K562 (cell line): ENCODE data around the gene SRBD1. TPM values are rescaled to one million over a fixed set of nuclear protein-coding genes. Genes with fewer than 3 reads are reported as not detected.

Experiments
- ATAC-seq: fragments of 200-7000 bp; cut with Tn5 transposase; 3 replicates; pipeline ENCODE4 v1.9.1; 2020; ENCODE audit warnings: moderate library complexity
- BruUV-seq: library from RNA; stranded (reverse); fragments of 400-500 nt; replicated peaks from 2 replicates; lab custom pipeline; 2021; lab: Mats Ljungman, UMichigan
- CTCF ChIA-PET: fragments of 300-600 bp; formaldehyde crosslinking; extraction: SDS; loops from one replicate; lab custom pipeline; 2021; ENCODE audit warnings: low intra/inter-chr PET ratio; lab: Yijun Ruan, JAX
- POLR2A ChIA-PET: fragments of 300-600, 350-650 bp; sonication (Branson Sonifier 250); formaldehyde crosslinking; extraction: SDS; loops from one replicate; lab custom pipeline; 2021; ENCODE audit warnings: antibody characterized with exemption, inconsistent platforms; lab: Yijun Ruan, JAX
- DNase-seq, 4 experiments: peaks; one replicate each; pipeline versions ENCODE4 v3.0.0 to v3.0.0-alpha.2; 2011 to 2018; ENCODE audit warnings: low spot score in 3 of 4, mixed read lengths in 3 of 4; ENCODE audit errors: extremely low read depth in 1 of 4
- FAIRE-seq: peaks from 2 replicates; lab custom pipeline; 2011; peaks lifted over from hg19 to GRCh38; lab: Jason Lieb, UNC
- H2AFZ ChIP-seq: 2 replicates; pipeline ENCODE4 v1.6.0; 2011; ENCODE audit warnings: low read depth, low read length, control low read depth, inconsistent platforms
- H3K27ac ChIP-seq: fragments of 200-600 bp; 3 replicates; pipeline ENCODE4 v1.8.0; 2011; ENCODE audit warnings: low read depth, mild to moderate bottlenecking, control low read depth, inconsistent platforms, low read length, moderate library complexity, mixed read lengths; ENCODE audit errors: extremely low read depth
- H3K27me3 ChIP-seq, 2 experiments: fragments of 300-600 bp in 1 of 2; 2 replicates in 1 of 2; 3 replicates in 1 of 2; pipeline versions ENCODE4 v1.6.0 to v1.8.0; 2011; ENCODE audit warnings: inconsistent platforms in 2 of 2, low read length in 2 of 2, mild to moderate bottlenecking in 1 of 2, mixed read lengths in 1 of 2, moderate library complexity in 1 of 2; ENCODE audit not compliant: control insufficient read depth in 2 of 2, insufficient read depth in 2 of 2
- H3K36me3 ChIP-seq: fragments of 300-600 bp; 3 replicates; pipeline ENCODE4 v1.8.0; 2011; ENCODE audit warnings: mild to moderate bottlenecking, low read length, inconsistent platforms; ENCODE audit not compliant: control insufficient read depth, insufficient read depth
- H3K4me1 ChIP-seq, 2 experiments: fragments of 200-600 bp in 1 of 2; replicated peaks in 1 of 2; 2 replicates in 1 of 2; 3 replicates in 1 of 2; pipeline versions ENCODE4 v1.5.1 to v1.8.0; 2011; ENCODE audit warnings: inconsistent platforms in 2 of 2, low read length in 2 of 2, mild to moderate bottlenecking in 1 of 2, mixed read lengths in 1 of 2, moderate library complexity in 1 of 2; ENCODE audit not compliant: control insufficient read depth in 2 of 2, insufficient read depth in 2 of 2
- H3K4me2 ChIP-seq: 2 replicates; pipeline ENCODE4 v1.6.1; 2011; ENCODE audit warnings: low read length, control low read depth, inconsistent platforms, mixed read lengths; ENCODE audit not compliant: insufficient read depth
- H3K4me3 ChIP-seq: fragments of 200-600 bp; sonication (generic), shearing (Covaris generic); 2 replicates; pipeline ENCODE4 v1.5.1; 2016; ENCODE audit warnings: control low read depth, inconsistent platforms
- H3K79me2 ChIP-seq: fragments of 200-600 bp; 3 replicates; pipeline ENCODE4 v1.8.0; 2011; ENCODE audit warnings: low read length, inconsistent platforms; ENCODE audit not compliant: control insufficient read depth, insufficient read depth
- H3K9ac ChIP-seq, 2 experiments: 2 replicates each; pipeline versions ENCODE4 v1.6.0 to v1.6.1; 2011; ENCODE audit warnings: low read depth in 2 of 2, low read length in 2 of 2, control low read depth in 1 of 2, inconsistent platforms in 1 of 2, mild to moderate bottlenecking in 1 of 2, mixed read lengths in 1 of 2; ENCODE audit not compliant: insufficient read depth in 1 of 2
- H3K9me1 ChIP-seq: one replicate; pipeline ENCODE4 v1.6.0; 2011; ENCODE audit warnings: inconsistent platforms, mild to moderate bottlenecking, low read length, moderate library complexity; ENCODE audit not compliant: control insufficient read depth, insufficient read depth
- H3K9me3 ChIP-seq: replicated peaks from 2 replicates; pipeline ENCODE4 v1.5.1; 2011; ENCODE audit warnings: low read depth, low read length, inconsistent platforms; ENCODE audit not compliant: control insufficient read depth, insufficient read depth
- H4K20me1 ChIP-seq: replicated peaks from 2 replicates; pipeline ENCODE4 v1.6.1; 2011; ENCODE audit warnings: low read length, inconsistent platforms, mixed read lengths; ENCODE audit not compliant: control insufficient read depth, insufficient read depth
- BDP1 ChIP-seq: IDR thresholded peaks from 3 replicates; pipeline ENCODE4 v1.6.1; 2011; ENCODE audit not compliant: insufficient read length, insufficient read depth
- CCNT2 ChIP-seq: IDR thresholded peaks from 2 replicates; pipeline ENCODE4 v1.6.1; 2011; ENCODE audit warnings: borderline replicate concordance, low read depth, mild to moderate bottlenecking, moderate library complexity, mixed read lengths, low read length; ENCODE audit not compliant: insufficient read length; ENCODE audit errors: extremely low read depth
- CHD2 ChIP-seq: IDR thresholded peaks from 2 replicates; pipeline ENCODE4 v1.6.1; 2011; ENCODE audit warnings: low read depth, low read length
- CTBP1 ChIP-seq: fragments of 450-650 bp; IDR thresholded peaks from 2 replicates; pipeline ENCODE4 v1.6.1; 2016; ENCODE audit warnings: borderline replicate concordance
- HDAC6 ChIP-seq: IDR thresholded peaks from 2 replicates; pipeline ENCODE4 v1.6.1; 2012; ENCODE audit warnings: low read depth, mild to moderate bottlenecking, control low read depth, inconsistent platforms, low read length, moderate library complexity
- WGBS: fragments of 100-300 bp; shearing (Covaris generic); methylation state at CpG from one replicate; pipeline ENCODE4 v1.1.6; 2016; ENCODE audit warnings: low coverage, mixed read lengths; ENCODE audit not compliant: insufficient coverage; ENCODE audit errors: missing lambda C conversion rate; 5-methylcytosine and 5-hydroxymethylcytosine counted together
- in situ Hi-C: fragments of 300-500 bp; cut with MboI; formaldehyde crosslinking; loops from 4 replicates; pipeline ENCODE4 v1.15.0; 2018; ENCODE audit warnings: inconsistent platforms, mixed read lengths
- intact Hi-C: fragments of 100-400 bp; cut with micrococcal nuclease; formaldehyde crosslinking; loops from 2 replicates; pipeline ENCODE4 v1.14.2; 2022
- polyA plus RNA-seq, 8 experiments: library from polyadenylated mRNA; depleted of rRNA in 4 of 8; stranded (reverse) in 5 of 8; unstranded in 3 of 8; fragments of >200 nt; fragmentation: Nextera tagmentation in 2 of 8; fragmentation: Illumina TruSeq in 1 of 8; extraction: Ambion mirVana in 2 of 8; extraction: Trizol in 1 of 8; gene quantifications; 2 replicates each; pipeline versions ENCODE4 v1.2.1 to v1.2.3, GENCODE V29; 2011 to 2014; ENCODE audit warnings: inconsistent platforms in 1 of 8, missing spikeins in 1 of 8
- total RNA-seq, 7 experiments: library from RNA; depleted of rRNA in 6 of 7; stranded (reverse); fragments of >200 nt in 6 of 7; fragmentation: Illumina TruSeq in 2 of 7; extraction: Trizol in 2 of 7; gene quantifications; 2 replicates each; pipeline versions ENCODE4 v1.2.1 to v1.2.3, GENCODE V29; 2011 to 2021; ENCODE audit warnings: low replicate concordance in 1 of 7
- TF ChIP-seq, protein P1 (sequence below), 2 experiments: fragments of 450-650 bp in 1 of 2; sonication (generic) in 1 of 2; formaldehyde crosslinking in 1 of 2; IDR thresholded peaks; 2 replicates each; pipeline versions ENCODE4 v1.7.1 to v1.9.0; 2016 to 2022; ENCODE audit warnings: inconsistent platforms in 1 of 2, mild to moderate bottlenecking in 1 of 2, missing genetic modification reagents in 1 of 2
- TF ChIP-seq, protein P2 (sequence below): fragments of 250-450 bp; sonication (Bioruptor Pico); IDR thresholded peaks from 2 replicates; pipeline ENCODE4 v1.4.0; 2020; ENCODE audit warnings: mild to moderate bottlenecking

SRBD1 gene
- total and polyA plus RNA-seq, 9 of the 15 experiments (the other 6 are each of a cell fraction or from before 2014, with no cell fraction given) = 6.9 to 23.2 (median 14.7) TPM

DNA sequence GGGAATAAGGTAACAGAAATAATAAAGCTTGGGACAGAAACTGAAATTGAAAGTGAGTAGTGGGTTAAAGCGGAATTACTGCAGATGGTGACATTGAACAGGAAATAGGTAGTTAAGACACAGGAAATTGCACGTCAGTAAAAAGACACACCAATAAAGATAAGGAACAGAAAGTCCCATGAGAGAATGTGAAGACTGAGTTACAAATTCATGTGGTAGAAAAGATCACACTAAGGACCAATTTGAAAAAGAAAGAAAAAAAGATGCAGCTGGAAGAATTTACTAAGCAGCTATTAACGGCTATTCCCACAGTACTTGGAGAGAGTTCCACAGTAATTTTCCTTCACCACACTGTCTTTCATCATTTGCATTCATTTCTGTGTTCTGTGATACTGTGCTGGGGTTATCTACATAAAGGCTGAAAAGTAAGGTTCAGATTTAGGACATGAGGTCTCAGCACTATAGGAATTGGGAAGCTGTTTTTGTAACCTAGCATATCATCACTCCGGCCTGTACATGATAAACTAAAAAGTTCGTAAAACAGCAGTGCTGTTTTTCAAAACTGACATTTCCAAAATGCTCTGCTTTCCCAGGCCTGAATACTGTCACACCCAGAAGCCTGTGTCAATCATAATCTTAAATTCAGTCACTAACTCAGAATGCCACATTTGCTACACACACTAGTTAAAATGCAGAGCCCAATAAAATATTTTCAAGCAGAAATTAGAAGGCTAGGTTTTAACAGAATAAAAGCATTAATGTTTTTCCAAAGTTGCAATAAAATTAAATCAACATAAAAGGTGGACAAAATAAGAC is 42.9 kb downstream of the SRBD1 start:
- WGBS = 39% methylated on average over 5 of the region's 5 CpGs
- Histone ChIP-seq H3K27ac (peak overlapping the region; percentile 73), H3K9ac (no peak overlapping the region), H3K4me3 (no peak overlapping the region), H3K79me2 (0 out of 3 replicates have a peak, but pooled peaks cover 2% of the 10 kb centered on the region), H3K9me3 (no peaks in the 10 kb centered on the region), H3K9me1 (no peaks in the 10 kb centered on the region), H4K20me1 (no peaks in the 10 kb centered on the region), H3K27me3 (no peaks in the 10 kb centered on the region), H3K4me1 (peaks cover 0 to 5% of the 10 kb centered on the region in 2 experiments; a peak in 2 of 5 replicates), H3K4me2 (peak overlapping the region; percentile 25; the same call in 1 of the 2 replicates), H2AFZ (peak overlapping the region; percentile 75), H3K36me3 (peaks cover 33% of the 10 kb centered on the region)
- ChIA-PET POLR2A (interaction anchor here (1.0 to 1.7 kb wide), 2 partner anchors 9 to 17 kb away, joined by 3 read pairs; no protein-coding TSS in a partner anchor), CTCF (no interaction called here)
- intact Hi-C loops (no loop called here), in situ Hi-C loops (no loop called here)
- no TSS peak for BruUV-seq
- peak in 2 of 4 experiments; percentile 11 to 34 for DNase-seq
- peak; percentile 84 for ATAC-seq
- FAIRE-seq = peak; percentile 59
- TF ChIP-seq, protein P1, sequence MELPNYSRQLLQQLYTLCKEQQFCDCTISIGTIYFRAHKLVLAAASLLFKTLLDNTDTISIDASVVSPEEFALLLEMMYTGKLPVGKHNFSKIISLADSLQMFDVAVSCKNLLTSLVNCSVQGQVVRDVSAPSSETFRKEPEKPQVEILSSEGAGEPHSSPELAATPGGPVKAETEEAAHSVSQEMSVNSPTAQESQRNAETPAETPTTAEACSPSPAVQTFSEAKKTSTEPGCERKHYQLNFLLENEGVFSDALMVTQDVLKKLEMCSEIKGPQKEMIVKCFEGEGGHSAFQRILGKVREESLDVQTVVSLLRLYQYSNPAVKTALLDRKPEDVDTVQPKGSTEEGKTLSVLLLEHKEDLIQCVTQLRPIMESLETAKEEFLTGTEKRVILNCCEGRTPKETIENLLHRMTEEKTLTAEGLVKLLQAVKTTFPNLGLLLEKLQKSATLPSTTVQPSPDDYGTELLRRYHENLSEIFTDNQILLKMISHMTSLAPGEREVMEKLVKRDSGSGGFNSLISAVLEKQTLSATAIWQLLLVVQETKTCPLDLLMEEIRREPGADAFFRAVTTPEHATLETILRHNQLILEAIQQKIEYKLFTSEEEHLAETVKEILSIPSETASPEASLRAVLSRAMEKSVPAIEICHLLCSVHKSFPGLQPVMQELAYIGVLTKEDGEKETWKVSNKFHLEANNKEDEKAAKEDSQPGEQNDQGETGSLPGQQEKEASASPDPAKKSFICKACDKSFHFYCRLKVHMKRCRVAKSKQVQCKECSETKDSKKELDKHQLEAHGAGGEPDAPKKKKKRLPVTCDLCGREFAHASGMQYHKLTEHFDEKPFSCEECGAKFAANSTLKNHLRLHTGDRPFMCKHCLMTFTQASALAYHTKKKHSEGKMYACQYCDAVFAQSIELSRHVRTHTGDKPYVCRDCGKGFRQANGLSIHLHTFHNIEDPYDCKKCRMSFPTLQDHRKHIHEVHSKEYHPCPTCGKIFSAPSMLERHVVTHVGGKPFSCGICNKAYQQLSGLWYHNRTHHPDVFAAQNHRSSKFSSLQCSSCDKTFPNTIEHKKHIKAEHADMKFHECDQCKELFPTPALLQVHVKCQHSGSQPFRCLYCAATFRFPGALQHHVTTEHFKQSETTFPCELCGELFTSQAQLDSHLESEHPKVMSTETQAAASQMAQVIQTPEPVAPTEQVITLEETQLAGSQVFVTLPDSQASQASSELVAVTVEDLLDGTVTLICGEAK (IDR thresholded peaks at IDR 0.05) = peak; percentile 86
- TF ChIP-seq, protein P1 (CRISPR knock-in tag; IDR thresholded peaks at IDR 0.05) = no peak
- no peak for TF ChIP-seq BDP1
- TF ChIP-seq HDAC6 = no peak
- no peak for TF ChIP-seq CHD2
- no peak for TF ChIP-seq CTBP1
- TF ChIP-seq, protein P2, sequence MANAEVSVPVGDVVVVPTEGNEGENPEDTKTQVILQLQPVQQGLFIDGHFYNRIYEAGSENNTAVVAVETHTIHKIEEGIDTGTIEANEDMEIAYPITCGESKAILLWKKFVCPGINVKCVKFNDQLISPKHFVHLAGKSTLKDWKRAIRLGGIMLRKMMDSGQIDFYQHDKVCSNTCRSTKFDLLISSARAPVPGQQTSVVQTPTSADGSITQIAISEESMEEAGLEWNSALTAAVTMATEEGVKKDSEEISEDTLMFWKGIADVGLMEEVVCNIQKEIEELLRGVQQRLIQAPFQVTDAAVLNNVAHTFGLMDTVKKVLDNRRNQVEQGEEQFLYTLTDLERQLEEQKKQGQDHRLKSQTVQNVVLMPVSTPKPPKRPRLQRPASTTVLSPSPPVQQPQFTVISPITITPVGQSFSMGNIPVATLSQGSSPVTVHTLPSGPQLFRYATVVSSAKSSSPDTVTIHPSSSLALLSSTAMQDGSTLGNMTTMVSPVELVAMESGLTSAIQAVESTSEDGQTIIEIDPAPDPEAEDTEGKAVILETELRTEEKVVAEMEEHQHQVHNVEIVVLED = no peak
- no peak for TF ChIP-seq CCNT2
